ENCODE data around the gene TWF2. TPM values are rescaled to one million over a fixed set of nuclear protein-coding genes. Genes with fewer than 3 reads are reported as not detected.
A peak's percentile ranks its signal among the peaks of the same experiment; 100 is the strongest.

The TWF2 gene
- total RNA-seq, 4 donors from 2014 or later = 39.3 to 60.2 (median 52.0) TPM

GRCh38 chr3:52281981-52282801 lies 43.2 kb upstream of the TWF2 start:
- 66 to 76% methylated on average over 8 of the region's 8 CpGs for WGBS, 2 donors
- intact Hi-C loops (cut with DNase I; ENCODE audit: low total_unique reads) = loop anchor here (10.0 kb wide), 1 partner anchor 47 kb away; the partner anchor contains the start of gene TWF2
- DNase-seq (ENCODE audit: low spot score in 2 of 2) = peak in 1 of 2 donors; percentile 65
- TF ChIP-seq POLR2A (IDR thresholded peaks at IDR 0.05) = no peak
- TF ChIP-seq CTCF (IDR thresholded peaks at IDR 0.05) = no peak
- H3K4me3 ChIP-seq (ENCODE audit: low read depth, poor library complexity, severe bottlenecking) = no peak overlapping the region

GRCh38 chr3:52280050-52280461 lies 41.1 kb upstream of the TWF2 start:
- TF ChIP-seq CTCF (IDR thresholded peaks at IDR 0.05) (no peak), POLR2A (IDR thresholded peaks at IDR 0.05) (no peak)
- intact Hi-C loops (cut with DNase I; ENCODE audit: low total_unique reads) = loop anchor here (10.0 kb wide), 1 partner anchor 45 kb away; the partner anchor contains the start of gene TWF2
- no peak overlapping the region for H3K4me3 ChIP-seq (ENCODE audit: low read depth, poor library complexity, severe bottlenecking)
- WGBS, 2 donors = 13 to 26% methylated on average over 6 of the region's 6 CpGs
- DNase-seq (ENCODE audit: low spot score in 2 of 2) = no peak

- H3K4me3 ChIP-seq (ENCODE audit: low read depth, poor library complexity, severe bottlenecking) = no peak overlapping the region
- intact Hi-C loops (cut with DNase I; ENCODE audit: low total_unique reads) = no loop called here
- DNase-seq (ENCODE audit: low spot score in 2 of 2) = no peak
- TF ChIP-seq CTCF (IDR thresholded peaks at IDR 0.05) (no peak), POLR2A (IDR thresholded peaks at IDR 0.05) (no peak)
- 22 to 31% methylated on average over 2 of the region's 2 CpGs for WGBS, 2 donors
These were observed 40.6 kb upstream of the TWF2 start for GRCh38 chr3:52279596-52279995.

GRCh38 chr3:52278510-52279069 lies 39.6 kb upstream of the TWF2 start, which contains the start of gene WDR82:
Gene WDR82, minus strand, starts transcription at chr3:52278649. Its CDS starts 288 bp downstream, at chr3:52278361.
- DNase-seq (ENCODE audit: low spot score in 2 of 2) = peak; percentile 95 to 99
- H3K4me3 ChIP-seq (ENCODE audit: low read depth, poor library complexity, severe bottlenecking) = peak within 1 kb of the TSS; percentile 70
- intact Hi-C loops (cut with DNase I; ENCODE audit: low total_unique reads) = no loop called here
- TF ChIP-seq CTCF (IDR thresholded peaks at IDR 0.05) = no peak
- TF ChIP-seq POLR2A (IDR thresholded peaks at IDR 0.05) = peak in 1 of 2 donors; percentile 68
- 1% methylated on average over 30 to 31 of the region's 58 CpGs for WGBS, 2 donors

GRCh38 chr3:52277972-52278509 lies 39.1 kb upstream of the TWF2 start:
- peak; percentile 55 to 93 for DNase-seq (ENCODE audit: low spot score in 2 of 2)
- TF ChIP-seq CTCF (IDR thresholded peaks at IDR 0.05) = no peak
- TF ChIP-seq POLR2A (IDR thresholded peaks at IDR 0.05) = no peak
- peak overlapping the region; percentile 70 for H3K4me3 ChIP-seq (ENCODE audit: low read depth, poor library complexity, severe bottlenecking)
- 0 to 1% methylated on average over 18 to 54 of the region's 54 CpGs for WGBS, 2 donors
- intact Hi-C loops (cut with DNase I; ENCODE audit: low total_unique reads) = no loop called here

Data from lower leg skin (tissue), 4 donors.